Fibroblast of skin of abdomen (primary cell): ENCODE data around the gene PSMC4.

ENCODE experiments used
- DNase-seq: peaks from one replicate; pipeline ENCODE4 v3.0.0-alpha.2; 2013

The PSMC4 gene

DNA sequence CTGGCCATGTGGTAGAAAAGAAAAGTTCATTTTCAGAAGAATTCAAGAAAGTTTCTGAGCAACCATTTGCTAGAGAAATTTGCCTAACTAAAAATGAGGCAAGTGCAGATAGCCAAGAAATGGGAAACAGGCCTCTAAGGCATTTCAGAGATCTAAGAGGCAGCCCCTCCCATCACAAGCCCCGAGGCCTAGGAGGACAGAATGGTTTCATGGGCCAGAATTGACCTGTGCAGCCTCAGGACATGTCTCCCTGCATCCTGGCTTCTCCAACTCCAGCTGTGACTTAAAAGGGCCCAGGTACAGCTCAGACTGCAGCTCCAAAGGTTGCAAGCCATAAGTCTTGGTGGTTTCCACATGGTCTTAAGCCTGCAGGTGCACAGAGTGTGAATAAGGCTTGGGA is 22.6 kb downstream of the PSMC4 start:
- DNase-seq = no peak

- DNase-seq = no peak
Observed at GRCh38 chr19:39994361-39994760, 23.4 kb downstream of the PSMC4 start.

GRCh38 chr19:39995794-39996193 is 24.8 kb downstream of the PSMC4 start:
- no peak for DNase-seq

- DNase-seq = peak; percentile 53
Observed at GRCh38 chr19:39996218-39996810, 25.3 kb downstream of the PSMC4 start.

- peak; percentile 88 for DNase-seq
Observed at GRCh38 chr19:39996811-39997637, 26.1 kb downstream of the PSMC4 start, which contains the start of gene ZNF546. TSS of gene ZNF546 (plus strand) at chr19:39997060. CDS start at chr19:39998327, 1,267 bp downstream.

DNA sequence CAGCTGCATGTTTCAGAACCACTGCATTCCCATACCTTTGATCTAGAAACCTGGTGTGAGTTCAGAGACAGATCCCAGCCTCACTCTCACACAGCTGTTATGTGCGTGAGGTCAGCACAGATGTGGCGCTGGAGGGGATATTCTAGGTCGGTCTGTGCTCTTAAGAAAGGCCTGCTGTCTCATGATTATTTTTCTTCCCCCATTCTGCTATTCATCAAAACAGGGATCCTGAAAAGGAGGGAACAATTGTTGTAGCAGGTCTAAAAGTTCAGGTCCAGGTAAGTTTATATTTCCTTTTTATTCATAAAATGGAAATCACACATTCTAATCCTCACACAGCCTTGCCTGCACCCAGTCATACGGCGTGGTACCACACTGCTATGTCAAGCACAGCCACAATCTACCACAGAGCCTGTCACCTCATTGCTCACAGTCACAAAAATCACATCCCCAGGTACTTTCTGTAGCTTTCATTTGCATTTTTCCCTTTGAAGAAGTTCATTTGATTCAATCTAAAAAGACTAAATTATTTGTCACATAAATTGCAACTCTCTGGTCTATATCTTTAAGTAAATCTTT is 26.8 kb downstream of the PSMC4 start:
- peak; percentile 4 for DNase-seq

- no peak for DNase-seq
Observed at GRCh38 chr19:39998501-39998900, 27.5 kb downstream of the PSMC4 start.

- no peak for DNase-seq
Observed at GRCh38 chr19:40005691-40006272, 34.8 kb downstream of the PSMC4 start.

DNA sequence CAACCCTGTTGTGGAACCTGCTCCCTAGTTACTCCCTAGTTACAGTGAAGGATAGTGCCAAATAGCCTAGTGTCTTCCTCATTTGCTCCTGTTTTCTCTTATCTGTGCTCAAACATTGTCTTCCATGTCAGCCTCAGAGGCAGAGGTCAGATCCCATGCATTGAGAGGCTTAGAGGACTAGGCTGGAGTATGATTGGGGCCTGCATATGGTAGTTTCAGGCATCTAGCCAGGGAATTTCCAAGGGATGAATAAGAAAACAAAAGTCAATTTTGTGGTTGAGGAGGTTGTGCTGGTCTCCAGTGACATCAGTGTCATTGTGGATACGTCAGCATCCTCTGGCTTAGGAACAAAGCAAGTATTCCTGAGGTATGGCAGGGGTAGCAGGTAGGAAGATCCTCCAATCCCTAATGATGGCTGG is 35.3 kb downstream of the PSMC4 start:
- DNase-seq = peak; percentile 72

GRCh38 chr19:40009674-40010073 is 38.7 kb downstream of the PSMC4 start:
- no peak for DNase-seq

- DNase-seq = no peak
Observed at GRCh38 chr19:40013991-40014390, 43.0 kb downstream of the PSMC4 start.

DNA sequence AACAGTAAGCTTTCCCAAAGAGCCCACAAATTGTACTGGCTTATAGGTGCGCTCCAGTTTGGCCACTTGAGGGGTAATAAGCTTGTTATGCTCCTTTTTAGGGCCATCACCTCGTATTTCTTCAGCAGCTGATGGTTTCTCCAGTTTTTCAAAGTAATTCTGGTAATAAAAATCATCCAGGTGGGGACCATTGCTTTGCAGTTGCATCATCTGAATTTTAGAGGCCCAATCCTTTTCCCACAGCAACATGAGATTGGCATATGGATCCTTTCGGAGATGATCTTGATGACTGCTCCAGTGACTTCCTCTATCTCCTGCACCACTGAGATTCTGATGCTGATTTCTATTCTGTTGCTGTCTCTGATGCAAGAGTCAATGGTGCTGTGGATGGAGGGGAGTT is 53.0 kb downstream of the PSMC4 start:
- DNase-seq = no peak

DNA sequence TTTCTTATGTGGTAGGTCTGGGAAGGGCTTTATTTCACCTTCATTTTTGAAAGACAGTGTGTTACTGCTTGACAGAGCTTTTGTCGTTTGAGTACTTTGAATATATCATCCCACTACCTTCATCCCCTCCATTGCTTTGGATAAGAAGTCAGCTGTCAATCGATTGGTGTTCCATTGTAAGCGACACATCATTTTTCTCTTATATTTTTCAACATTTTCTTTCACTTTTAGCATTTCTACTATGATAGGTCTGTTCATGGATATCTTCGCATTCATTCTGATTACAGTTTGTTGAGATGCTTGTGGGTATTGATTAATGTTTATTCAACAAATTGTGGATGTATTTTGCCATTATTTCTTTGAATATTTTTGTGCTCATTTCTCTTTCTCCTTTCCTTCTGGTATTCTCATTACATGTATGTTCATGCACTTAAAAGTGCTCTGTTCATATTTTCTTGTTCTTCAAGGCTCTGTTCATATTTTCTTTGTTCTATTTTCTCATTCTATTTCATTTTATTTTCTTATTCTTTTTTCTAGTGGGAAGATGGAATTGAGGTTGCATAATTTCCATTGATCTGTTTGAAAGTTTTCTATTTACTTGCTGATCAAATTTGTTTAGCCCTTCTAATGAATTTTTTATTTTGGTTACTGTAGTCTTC is 55.1 kb downstream of the PSMC4 start:
- no peak for DNase-seq

DNA sequence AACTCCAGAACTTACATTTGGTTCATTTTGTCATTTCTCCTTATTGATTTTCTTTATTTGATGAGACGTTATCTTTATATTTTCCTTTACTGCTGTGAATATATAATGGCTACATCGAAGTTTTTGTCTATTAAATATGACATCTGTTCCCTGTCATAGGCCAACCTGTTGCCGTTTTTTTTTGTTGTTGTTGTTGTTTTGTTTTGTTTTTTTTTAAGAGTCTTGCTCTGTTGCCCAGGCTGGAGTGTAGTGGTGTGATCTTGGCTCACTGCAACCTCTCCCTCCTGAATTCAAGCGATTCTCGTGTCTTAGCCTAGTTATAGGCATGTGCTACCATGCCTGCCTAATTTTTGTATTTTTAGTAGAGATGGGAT is 55.6 kb downstream of the PSMC4 start:
- DNase-seq = no peak
